CD8-positive, alpha-beta memory T cell (primary cell): ENCODE results near the gene TMEM30A. TPM values are rescaled to one million over a fixed set of nuclear protein-coding genes. Genes with fewer than 3 reads are reported as not detected.
A peak's percentile ranks its signal among the peaks of the same experiment; 100 is the strongest.

ENCODE experiments used
- CTCF ChIA-PET: fragments of 350-600 bp; sonication (Branson Sonifier 250); formaldehyde crosslinking; loops from one replicate; lab custom pipeline; 2021; ENCODE audit warnings: antibody characterized with exemption; lab: Charles Lee
- POLR2A ChIA-PET: fragments of 350-600 bp; sonication (Branson Sonifier 250); formaldehyde crosslinking; loops from one replicate; lab custom pipeline; 2021; ENCODE audit warnings: antibody characterized with exemption; lab: Charles Lee
- DNase-seq, 5 donors: peaks; one replicate each; pipeline versions ENCODE4 v3.0.0 to v3.0.0-alpha.2; 2020 to 2022; ENCODE audit warnings: mixed read lengths in 1 of 5
- H3K27ac ChIP-seq: one replicate; pipeline ENCODE4 v1.7.0; 2013; ENCODE audit warnings: low read depth, mild to moderate bottlenecking, low read length, moderate library complexity
- H3K27me3 ChIP-seq: 2 replicates; pipeline ENCODE4 v1.7.0; 2013; ENCODE audit warnings: low read length, mild to moderate bottlenecking; ENCODE audit not compliant: insufficient read depth, poor library complexity, severe bottlenecking
- H3K36me3 ChIP-seq: 2 replicates; pipeline ENCODE4 v1.7.0; 2013; ENCODE audit warnings: mild to moderate bottlenecking, low read length, moderate library complexity; ENCODE audit not compliant: insufficient read depth
- H3K4me1 ChIP-seq: 2 replicates; pipeline ENCODE4 v1.7.0; 2013; ENCODE audit warnings: mild to moderate bottlenecking, low read length, moderate library complexity; ENCODE audit not compliant: insufficient read depth
- H3K4me3 ChIP-seq: 2 replicates; pipeline ENCODE4 v1.7.0; 2013; ENCODE audit warnings: mild to moderate bottlenecking, low read length
- H3K9me3 ChIP-seq: 2 replicates; pipeline ENCODE4 v1.7.0; 2013; ENCODE audit warnings: mild to moderate bottlenecking, low read length
- H3K27ac Mint-ChIP-seq, 8 donors: one replicate each; pipeline ENCODE4 v1.8.0; 2020 to 2021; ENCODE audit warnings: mixed read lengths in 8 of 8, mild to moderate bottlenecking in 6 of 8, inconsistent platforms in 3 of 8, moderate library complexity in 3 of 8
- H3K27me3 Mint-ChIP-seq, 2 donors: one replicate each; pipeline ENCODE4 v1.8.0; 2020 to 2021; ENCODE audit warnings: mixed read lengths in 2 of 2, mild to moderate bottlenecking in 1 of 2, moderate library complexity in 1 of 2
- H3K36me3 Mint-ChIP-seq, 3 donors: one replicate each; pipeline ENCODE4 v1.8.0; 2020 to 2021; ENCODE audit warnings: mixed read lengths in 3 of 3, inconsistent platforms in 1 of 3, mild to moderate bottlenecking in 1 of 3
- H3K4me1 Mint-ChIP-seq, 3 donors: one replicate each; pipeline ENCODE4 v1.8.0; 2020 to 2021; ENCODE audit warnings: mixed read lengths in 3 of 3, inconsistent platforms in 1 of 3, mild to moderate bottlenecking in 1 of 3
- H3K4me3 Mint-ChIP-seq, 7 donors: one replicate each; pipeline ENCODE4 v1.8.0; 2020 to 2021; ENCODE audit warnings: mixed read lengths in 7 of 7, mild to moderate bottlenecking in 6 of 7, moderate library complexity in 4 of 7, inconsistent platforms in 2 of 7
- H3K9me3 Mint-ChIP-seq, 5 donors: one replicate each; pipeline ENCODE4 v1.8.0; 2020 to 2022; ENCODE audit warnings: mixed read lengths in 5 of 5, mild to moderate bottlenecking in 3 of 5, moderate library complexity in 2 of 5, inconsistent platforms in 1 of 5
- polyA plus RNA-seq: library from polyadenylated mRNA; unstranded; fragments of 300-500 nt; fragmentation: Illumina TruSeq; gene quantifications from one replicate; pipeline ENCODE4 v1.2.3, GENCODE V29; 2021
- total RNA-seq, 2 experiments: library from RNA; stranded (reverse); gene quantifications; one replicate each; pipeline ENCODE4 v1.2.3, GENCODE V29; 2021

Gene TMEM30A
- total and polyA plus RNA-seq, 3 experiments from 2014 or later: 54.8 to 61.8 (median 56.3) TPM

DNA sequence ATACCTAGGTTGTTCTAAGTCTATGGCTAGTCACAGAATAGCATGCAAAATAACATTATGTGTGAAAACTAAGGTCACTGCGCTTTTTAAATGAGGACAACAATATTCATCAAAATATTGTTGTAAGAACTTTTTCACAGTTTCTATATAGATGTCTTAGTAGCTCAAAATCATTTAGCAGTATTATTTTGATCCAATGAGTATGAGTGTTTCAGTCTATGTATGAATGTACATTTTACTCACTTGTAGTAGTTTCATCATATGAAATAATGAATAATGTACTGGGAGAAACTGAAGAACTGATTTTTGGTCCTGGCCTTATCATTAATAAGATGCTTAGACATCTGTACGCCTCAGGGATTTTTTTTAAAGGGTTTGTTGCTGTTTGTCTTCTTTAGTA lies 16.5 kb upstream of the TMEM30A start:
- no peaks in the 10 kb centered on the region for H3K36me3 ChIP-seq
- no peak overlapping the region for H3K4me3 ChIP-seq
- Mint-ChIP-seq H3K9me3 (no peaks in the 10 kb centered on the region), H3K36me3 (no peaks in the 10 kb centered on the region), H3K27ac (no peak overlapping the region), H3K4me3 (no peak overlapping the region), H3K4me1 (no peaks in the 10 kb centered on the region), H3K27me3 (peaks cover 3 to 15% of the 10 kb centered on the region in 2 donors)
- CTCF ChIA-PET: no interaction called here
- no peak for DNase-seq
- no peak overlapping the region for H3K27ac ChIP-seq
- POLR2A ChIA-PET: no interaction called here
- no peaks in the 10 kb centered on the region for H3K4me1 ChIP-seq
- no peaks in the 10 kb centered on the region for H3K27me3 ChIP-seq
- no peaks in the 10 kb centered on the region for H3K9me3 ChIP-seq

DNA sequence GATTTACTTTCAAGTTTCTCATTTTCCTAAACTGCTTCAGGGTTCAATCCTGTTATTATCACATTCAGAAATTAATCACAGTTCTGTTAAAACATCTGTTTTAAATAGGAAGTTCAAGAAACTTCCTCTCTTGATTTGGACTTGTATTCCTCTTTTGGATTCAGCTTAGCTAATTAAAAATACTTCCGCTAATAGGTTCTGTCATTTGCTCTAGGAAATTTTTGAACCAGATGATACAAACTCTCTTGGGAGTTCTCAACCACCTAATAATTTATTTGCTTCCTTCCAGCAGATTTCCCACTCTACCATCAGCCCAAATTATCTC lies 15.9 kb upstream of the TMEM30A start:
- no peaks in the 10 kb centered on the region for H3K27me3 ChIP-seq
- no peak for DNase-seq
- H3K9me3 ChIP-seq: no peaks in the 10 kb centered on the region
- POLR2A ChIA-PET: no interaction called here
- no peaks in the 10 kb centered on the region for H3K36me3 ChIP-seq
- Mint-ChIP-seq H3K4me1 (no peaks in the 10 kb centered on the region), H3K36me3 (no peaks in the 10 kb centered on the region), H3K27me3 (peaks cover 0 to 11% of the 10 kb centered on the region in 2 donors), H3K27ac (peak overlapping the region in 1 of 8 donors; percentile 79), H3K9me3 (no peaks in the 10 kb centered on the region), H3K4me3 (no peak overlapping the region)
- no peak overlapping the region for H3K4me3 ChIP-seq
- no peaks in the 10 kb centered on the region for H3K4me1 ChIP-seq
- H3K27ac ChIP-seq: no peak overlapping the region
- CTCF ChIA-PET: no interaction called here

- no peaks in the 10 kb centered on the region for H3K36me3 ChIP-seq
- ChIA-PET POLR2A (no interaction called here), CTCF (interaction anchor here (1.1 kb wide), 1 partner anchor 228 kb away, joined by 3 read pairs; no protein-coding TSS in a partner anchor)
- no peak for DNase-seq
- H3K27ac ChIP-seq: no peak overlapping the region
- H3K9me3 ChIP-seq: no peaks in the 10 kb centered on the region
- H3K4me1 Mint-ChIP-seq: no peaks in the 10 kb centered on the region
- no peaks in the 10 kb centered on the region for H3K4me1 ChIP-seq
- peaks cover 0 to 7% of the 10 kb centered on the region in 2 donors for H3K27me3 Mint-ChIP-seq
- H3K27ac Mint-ChIP-seq: peak overlapping the region in 1 of 8 donors; percentile 79
- no peaks in the 10 kb centered on the region for H3K36me3 Mint-ChIP-seq
- H3K4me3 Mint-ChIP-seq: no peak overlapping the region
- no peaks in the 10 kb centered on the region for H3K9me3 Mint-ChIP-seq
- no peaks in the 10 kb centered on the region for H3K27me3 ChIP-seq
- no peak overlapping the region for H3K4me3 ChIP-seq
Measured at GRCh38 chr6:75299801-75300530, 15.4 kb upstream of the TMEM30A start.

GRCh38 chr6:75296811-75297779 lies 12.5 kb upstream of the TMEM30A start:
- POLR2A ChIA-PET: interaction anchor here (0.5 kb wide), 1 partner anchor 54 kb away, joined by 3 read pairs; the partner anchor contains the start of gene COX7A2
- H3K27me3 Mint-ChIP-seq: no peaks in the 10 kb centered on the region
- no peaks in the 10 kb centered on the region for H3K9me3 ChIP-seq
- DNase-seq: peak in 2 of 5 donors; percentile 37 to 39
- no peak overlapping the region for H3K4me3 ChIP-seq
- no peaks in the 10 kb centered on the region for H3K36me3 ChIP-seq
- no peaks in the 10 kb centered on the region for H3K4me1 Mint-ChIP-seq
- no peaks in the 10 kb centered on the region for H3K4me1 ChIP-seq
- H3K27ac ChIP-seq: no peak overlapping the region
- no peak overlapping the region for H3K27ac Mint-ChIP-seq
- CTCF ChIA-PET: interaction anchor here (0.7 to 1.5 kb wide), 8 partner anchors 11 to 231 kb away, joined by 3 to 4 read pairs (median 3); partner anchors contain the start of gene TMEM30A
- H3K9me3 Mint-ChIP-seq: no peaks in the 10 kb centered on the region
- H3K4me3 Mint-ChIP-seq: no peak overlapping the region
- no peaks in the 10 kb centered on the region for H3K27me3 ChIP-seq
- no peaks in the 10 kb centered on the region for H3K36me3 Mint-ChIP-seq

- H3K4me1 Mint-ChIP-seq: peaks cover under 1 to 13% (median 11%) of the 10 kb centered on the region in 3 donors
- no peaks in the 10 kb centered on the region for H3K36me3 ChIP-seq
- H3K4me1 ChIP-seq: no peaks in the 10 kb centered on the region
- H3K27me3 ChIP-seq: no peaks in the 10 kb centered on the region
- H3K9me3 ChIP-seq: no peaks in the 10 kb centered on the region
- no peaks in the 10 kb centered on the region for H3K9me3 Mint-ChIP-seq
- H3K4me3 Mint-ChIP-seq: no peak overlapping the region
- CTCF ChIA-PET: no interaction called here
- no peak for DNase-seq
- peaks cover 0 to 5% (median 0%) of the 10 kb centered on the region in 3 donors for H3K36me3 Mint-ChIP-seq
- H3K27ac Mint-ChIP-seq: no peak overlapping the region
- no peak overlapping the region for H3K27ac ChIP-seq
- H3K27me3 Mint-ChIP-seq: no peaks in the 10 kb centered on the region
- no peak overlapping the region for H3K4me3 ChIP-seq
- POLR2A ChIA-PET: no interaction called here
Measured at GRCh38 chr6:75292555-75292954, 8.0 kb upstream of the TMEM30A start.

DNA sequence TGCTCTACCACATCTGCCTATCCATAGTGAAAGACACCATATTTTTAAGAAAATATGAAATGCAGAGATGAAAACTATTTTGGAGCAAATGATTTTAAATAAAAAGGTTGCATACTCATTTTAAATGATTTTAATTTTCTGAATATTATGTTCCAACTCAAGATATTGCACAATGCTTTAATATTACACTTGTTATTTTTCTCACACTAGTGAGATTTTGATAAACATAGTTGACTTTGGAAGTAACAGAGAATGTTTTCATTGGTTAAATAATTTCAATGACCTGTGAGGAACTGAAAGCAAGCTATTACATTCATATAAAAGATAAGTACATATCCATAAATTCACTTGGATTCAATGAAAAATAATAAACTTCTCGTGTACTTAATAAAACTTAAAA lies 7.2 kb upstream of the TMEM30A start:
- Histone ChIP-seq H3K27ac (no peak overlapping the region), H3K9me3 (no peaks in the 10 kb centered on the region), H3K27me3 (no peaks in the 10 kb centered on the region), H3K4me1 (no peaks in the 10 kb centered on the region), H3K4me3 (no peak overlapping the region), H3K36me3 (no peaks in the 10 kb centered on the region)
- ChIA-PET CTCF (no interaction called here), POLR2A (interaction anchor here (0.8 kb wide), 1 partner anchor 8 kb away, joined by 3 read pairs; no protein-coding TSS in a partner anchor)
- Mint-ChIP-seq H3K27ac (no peak overlapping the region), H3K4me3 (no peak overlapping the region), H3K36me3 (peaks cover 0 to 5% (median 0%) of the 10 kb centered on the region in 3 donors), H3K27me3 (no peaks in the 10 kb centered on the region), H3K4me1 (peaks cover 9 to 22% (median 19%) of the 10 kb centered on the region in 3 donors), H3K9me3 (no peaks in the 10 kb centered on the region)
- DNase-seq: no peak

- ChIA-PET POLR2A (no interaction called here), CTCF (no interaction called here)
- peaks cover under 1% of the 10 kb centered on the region for H3K4me1 ChIP-seq
Measured at GRCh38 chr6:75291331-75291730, 6.7 kb upstream of the TMEM30A start.

More at GRCh38 chr6:75291331-75291730, 6.7 kb upstream of the TMEM30A start:
- H3K9me3 Mint-ChIP-seq: no peaks in the 10 kb centered on the region
- no peak overlapping the region for H3K4me3 ChIP-seq
- DNase-seq: no peak
- no peaks in the 10 kb centered on the region for H3K27me3 Mint-ChIP-seq
- H3K36me3 ChIP-seq: no peaks in the 10 kb centered on the region
- H3K36me3 Mint-ChIP-seq: peaks cover 0 to 5% (median 0%) of the 10 kb centered on the region in 3 donors
- no peak overlapping the region for H3K27ac Mint-ChIP-seq
- no peaks in the 10 kb centered on the region for H3K27me3 ChIP-seq
- H3K4me1 Mint-ChIP-seq: peaks cover 13 to 26% (median 23%) of the 10 kb centered on the region in 3 donors
- H3K9me3 ChIP-seq: no peaks in the 10 kb centered on the region
- no peak overlapping the region for H3K4me3 Mint-ChIP-seq
- H3K27ac ChIP-seq: no peak overlapping the region
